Stomach (tissue), 9 donors: ENCODE results near the gene FGFBP1. TPM values are rescaled to one million over a fixed set of nuclear protein-coding genes. Genes with fewer than 3 reads are reported as not detected.

Experiments used
- DNase-seq, 2 donors: peaks; one replicate each; pipeline versions ENCODE4 v3.0.0 to v3.0.0-alpha.2; 2013 to 2019
- H3K27ac ChIP-seq, 5 donors: fragments of 200-600 bp in 4 of 5; sonication (generic) in 4 of 5; one replicate each; pipeline ENCODE4 v1.5.1; 2013 to 2019; ENCODE audit warnings: mild to moderate bottlenecking in 1 of 5, moderate library complexity in 1 of 5
- H3K27me3 ChIP-seq, 3 donors: fragments of 200-600 bp; sonication (generic); one replicate each; pipeline ENCODE4 v1.5.1; 2017 to 2019; ENCODE audit warnings: mixed run types in 1 of 3
- H3K36me3 ChIP-seq, 4 donors: fragments of 200-600 bp; sonication (generic); 1 replicate in 3 of 4; 2 replicates in 1 of 4; pipeline ENCODE4 v1.5.1; 2016 to 2019
- H3K4me1 ChIP-seq, 4 donors: fragments of 200-600 bp; sonication (generic); one replicate each; pipeline ENCODE4 v1.5.1; 2016 to 2019
- H3K4me3 ChIP-seq, 4 donors: fragments of 200-600 bp; sonication (generic) in 3 of 4; one replicate each; pipeline ENCODE4 v1.5.1; 2016 to 2019; ENCODE audit warnings: mild to moderate bottlenecking in 1 of 4
- H3K9me3 ChIP-seq, 4 donors: fragments of 200-600 bp; sonication (generic); one replicate each; pipeline ENCODE4 v1.5.1; 2016 to 2019
- EP300 ChIP-seq: sonication (generic); formaldehyde crosslinking; IDR thresholded peaks from one replicate; pipeline ENCODE4 v1.6.1; 2017; ENCODE audit warnings: antibody characterized with exemption
- POLR2A ChIP-seq, 4 donors: fragments of 450-650 bp; IDR thresholded peaks; one replicate each; pipeline ENCODE4 v1.6.1; 2016; ENCODE audit warnings: antibody characterized with exemption in 4 of 4, control low read depth in 2 of 4, mild to moderate bottlenecking in 1 of 4, moderate library complexity in 1 of 4
- POLR2AphosphoS5 ChIP-seq, 3 donors: sonication (generic); formaldehyde crosslinking; IDR thresholded peaks; one replicate each; pipeline ENCODE4 v1.6.1; 2016; ENCODE audit warnings: antibody characterized with exemption in 3 of 3
- WGBS, 5 donors: extraction: QIAGEN DNeasy Blood & Tissue Kit in 3 of 5; methylation state at CpG; one replicate each; pipeline versions ENCODE4 v1.1.5 to v1.1.7; 2013 to 2018; 5-methylcytosine and 5-hydroxymethylcytosine counted together
- intact Hi-C: fragments of 100-400 bp; cut with DNase I; formaldehyde crosslinking; loops from one replicate; pipeline ENCODE4 v1.15.1; 2023; ENCODE audit warnings: low total_unique reads
- polyA plus RNA-seq, 3 donors: library from polyadenylated mRNA; stranded (reverse); fragments of 200-250 nt; gene quantifications; one replicate each; pipeline ENCODE4 v1.2.3, GENCODE V29; 2013
- total RNA-seq, 5 donors: library from RNA; depleted of rRNA; stranded (reverse); fragments of >200 nt; gene quantifications; one replicate each; pipeline versions ENCODE4 v1.1.0 to v1.2.3, GENCODE V29; 2014 to 2016
- TF ChIP-seq, protein P1 (sequence below), 7 experiments: fragments of 450-650 bp in 4 of 7; fragments of 200-600 bp in 3 of 7; sonication (generic) in 3 of 7; IDR thresholded peaks; one replicate each; pipeline ENCODE4 v1.5.1; 2016 to 2019; ENCODE audit warnings: antibody characterized with exemption in 7 of 7, control low read depth in 2 of 7, mild to moderate bottlenecking in 1 of 7
- donor health status: healthy with polysubstance abuse.
- donor health status: Bipolar disorder and iron deficiency.
- donor health status: healthy.

The FGFBP1 gene
- total and polyA plus RNA-seq, 8 donors: 0.61 to 105 (median 0.71) TPM; not detected in 4

DNA sequence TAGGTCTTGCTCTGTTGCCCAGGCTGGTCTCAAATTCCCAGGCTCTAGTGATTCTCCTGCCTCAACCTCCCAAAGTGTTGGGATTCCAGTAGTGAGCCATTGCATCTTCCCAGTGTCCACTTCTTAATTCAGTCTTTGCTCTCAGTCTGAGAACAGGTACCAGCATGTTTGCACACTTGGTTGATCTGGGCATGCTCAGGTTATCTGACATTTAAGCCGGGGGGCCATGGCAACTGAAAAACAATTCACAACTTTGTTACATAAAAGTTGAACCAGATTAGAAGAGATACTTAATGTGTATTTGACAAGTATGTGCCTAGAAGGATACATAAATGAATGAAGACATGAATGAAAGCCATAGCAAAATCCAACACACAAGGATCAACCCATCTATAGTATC, 39.0 kb downstream of the FGFBP1 start:
- no peak for DNase-seq
- no peaks in the 10 kb centered on the region for H3K9me3 ChIP-seq
- intact Hi-C loops: no loop called here
- WGBS, 5 donors: 89 to 97% (median 91%) methylated on average over 1 of the region's 1 CpG
- no peak overlapping the region for H3K27ac ChIP-seq
- peaks cover 0 to under 1% (median under 1%) of the 10 kb centered on the region in 4 donors for H3K4me1 ChIP-seq
- TF ChIP-seq POLR2A (IDR thresholded peaks at IDR 0.05) (no peak), EP300 (no peak), POLR2AphosphoS5 (IDR thresholded peaks at IDR 0.05) (no peak)
- TF ChIP-seq, protein P1, sequence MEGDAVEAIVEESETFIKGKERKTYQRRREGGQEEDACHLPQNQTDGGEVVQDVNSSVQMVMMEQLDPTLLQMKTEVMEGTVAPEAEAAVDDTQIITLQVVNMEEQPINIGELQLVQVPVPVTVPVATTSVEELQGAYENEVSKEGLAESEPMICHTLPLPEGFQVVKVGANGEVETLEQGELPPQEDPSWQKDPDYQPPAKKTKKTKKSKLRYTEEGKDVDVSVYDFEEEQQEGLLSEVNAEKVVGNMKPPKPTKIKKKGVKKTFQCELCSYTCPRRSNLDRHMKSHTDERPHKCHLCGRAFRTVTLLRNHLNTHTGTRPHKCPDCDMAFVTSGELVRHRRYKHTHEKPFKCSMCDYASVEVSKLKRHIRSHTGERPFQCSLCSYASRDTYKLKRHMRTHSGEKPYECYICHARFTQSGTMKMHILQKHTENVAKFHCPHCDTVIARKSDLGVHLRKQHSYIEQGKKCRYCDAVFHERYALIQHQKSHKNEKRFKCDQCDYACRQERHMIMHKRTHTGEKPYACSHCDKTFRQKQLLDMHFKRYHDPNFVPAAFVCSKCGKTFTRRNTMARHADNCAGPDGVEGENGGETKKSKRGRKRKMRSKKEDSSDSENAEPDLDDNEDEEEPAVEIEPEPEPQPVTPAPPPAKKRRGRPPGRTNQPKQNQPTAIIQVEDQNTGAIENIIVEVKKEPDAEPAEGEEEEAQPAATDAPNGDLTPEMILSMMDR (IDR thresholded peaks at IDR 0.05): no peak
- no peak overlapping the region for H3K4me3 ChIP-seq
- H3K36me3 ChIP-seq: no peaks in the 10 kb centered on the region
- H3K27me3 ChIP-seq: peaks cover 0 to 5% (median 0%) of the 10 kb centered on the region in 3 donors

DNA sequence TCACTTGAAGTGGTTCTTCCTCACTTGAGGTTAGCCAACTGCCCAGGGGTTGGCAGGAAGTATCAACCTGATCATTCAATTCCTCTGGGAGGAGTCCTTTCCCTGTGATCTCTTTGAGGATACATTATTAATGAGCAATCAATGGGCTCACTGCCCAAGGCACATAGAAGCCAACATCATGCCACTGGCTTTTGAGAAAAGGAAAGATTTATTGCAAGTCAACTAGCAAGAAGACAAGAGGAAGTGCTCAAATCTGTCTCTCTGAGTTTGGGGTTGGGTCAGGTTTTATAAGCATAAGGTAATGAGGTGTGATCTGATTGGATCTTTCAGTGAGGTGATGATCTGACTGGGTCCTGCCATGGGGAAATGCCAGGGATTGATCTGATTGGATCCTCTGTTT, 39.6 kb downstream of the FGFBP1 start:
- Histone ChIP-seq H3K4me3 (no peak overlapping the region), H3K27ac (no peak overlapping the region), H3K9me3 (no peaks in the 10 kb centered on the region), H3K27me3 (peaks cover 0 to 5% (median 4%) of the 10 kb centered on the region in 3 donors), H3K36me3 (no peaks in the 10 kb centered on the region), H3K4me1 (peaks cover 0 to 6% (median 4%) of the 10 kb centered on the region in 4 donors)
- TF ChIP-seq POLR2A (IDR thresholded peaks at IDR 0.05): no peak
- no peak for TF ChIP-seq POLR2AphosphoS5 (IDR thresholded peaks at IDR 0.05)
- TF ChIP-seq, protein P1 (IDR thresholded peaks at IDR 0.05): no peak
- no peak for TF ChIP-seq EP300
- DNase-seq: no peak
- intact Hi-C loops: no loop called here

DNA sequence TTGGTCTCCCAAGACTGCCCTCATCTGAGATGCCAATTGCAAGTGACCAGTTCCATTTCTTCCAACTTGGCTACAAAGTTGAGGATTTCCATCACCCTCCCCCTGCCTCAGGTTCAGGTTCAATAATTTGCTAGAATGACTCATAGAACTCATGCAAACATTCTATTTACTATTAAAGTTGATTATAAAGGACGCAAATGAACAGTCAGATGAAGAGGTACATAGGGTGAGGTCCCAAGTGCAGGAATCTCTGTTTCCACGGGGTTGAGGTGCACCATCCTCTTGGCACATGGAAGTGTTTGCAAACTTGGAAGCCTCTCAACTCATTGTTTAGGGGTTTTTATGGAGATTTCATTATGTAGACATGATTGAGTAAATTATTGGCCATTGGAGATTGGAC, 41.0 kb downstream of the FGFBP1 start:
- Histone ChIP-seq H3K4me1 (peaks cover 0 to 8% (median 4%) of the 10 kb centered on the region in 4 donors), H3K4me3 (no peak overlapping the region), H3K27ac (no peak overlapping the region), H3K27me3 (peaks cover 0 to 5% (median 4%) of the 10 kb centered on the region in 3 donors), H3K36me3 (no peaks in the 10 kb centered on the region), H3K9me3 (no peaks in the 10 kb centered on the region)
- intact Hi-C loops: no loop called here
- no peak for DNase-seq
- WGBS, 5 donors: 35 to 66% (median 51%) methylated on average over 2 of the region's 2 CpGs
- TF ChIP-seq POLR2A (IDR thresholded peaks at IDR 0.05) (no peak), EP300 (no peak), POLR2AphosphoS5 (IDR thresholded peaks at IDR 0.05) (no peak)
- TF ChIP-seq, protein P1 (IDR thresholded peaks at IDR 0.05): no peak

DNA sequence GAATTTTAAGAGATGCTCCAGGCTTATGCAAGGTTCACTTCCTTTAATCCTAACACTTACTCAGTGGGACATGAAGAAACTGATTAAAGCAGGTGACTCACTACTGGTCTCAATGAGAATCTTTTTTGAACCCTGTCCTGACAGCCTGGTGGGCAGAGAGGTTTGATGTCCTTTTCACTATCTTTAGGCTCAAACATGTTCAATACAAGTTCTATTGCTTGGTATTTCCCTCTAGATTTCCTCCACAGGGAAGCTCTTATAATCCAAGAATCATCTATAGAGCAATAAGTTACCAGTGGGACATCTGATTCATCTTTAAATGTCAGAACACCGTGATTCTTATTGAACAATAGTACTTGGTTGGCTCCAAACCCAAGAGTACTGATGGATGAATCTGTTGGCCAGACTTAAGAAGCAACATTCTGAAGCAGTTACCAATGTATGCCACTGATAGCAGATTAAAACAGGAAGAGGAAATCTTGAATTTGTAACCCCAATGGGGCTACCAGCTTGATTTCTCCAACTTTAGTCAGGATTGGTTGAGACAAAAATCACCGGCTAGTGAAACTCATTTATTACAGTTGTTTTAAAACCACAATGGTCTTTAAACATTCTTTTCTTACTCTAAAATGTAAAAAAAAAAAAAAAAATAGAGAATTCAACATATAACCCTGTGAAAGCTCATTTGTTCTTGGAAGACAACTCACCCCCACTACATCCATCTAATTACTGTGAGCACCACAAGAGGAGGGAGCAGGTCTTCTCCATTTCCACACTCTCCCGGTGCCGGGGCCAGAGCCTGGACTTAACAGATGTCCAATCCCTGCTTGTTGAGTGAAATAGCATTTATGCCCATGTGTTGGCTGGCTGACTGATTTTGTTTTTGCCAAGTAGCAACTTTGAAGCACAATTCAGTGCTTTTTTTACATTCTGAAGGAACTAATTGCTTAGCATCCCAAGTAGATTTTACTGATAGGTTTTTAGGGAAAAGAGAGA, 43.3 kb downstream of the FGFBP1 start:
- no peak for TF ChIP-seq POLR2A (IDR thresholded peaks at IDR 0.05)
- TF ChIP-seq, protein P1 (IDR thresholded peaks at IDR 0.05): no peak
- no peak for TF ChIP-seq EP300
- no peak for TF ChIP-seq POLR2AphosphoS5 (IDR thresholded peaks at IDR 0.05)
- 64 to 83% (median 77%) methylated on average over 4 of the region's 4 CpGs for WGBS, 5 donors
- Histone ChIP-seq H3K9me3 (no peaks in the 10 kb centered on the region), H3K27ac (no peak overlapping the region), H3K36me3 (no peaks in the 10 kb centered on the region), H3K27me3 (peaks cover 0 to 5% (median 4%) of the 10 kb centered on the region in 3 donors), H3K4me1 (peaks cover 0 to 8% (median 4%) of the 10 kb centered on the region in 4 donors), H3K4me3 (no peak overlapping the region)
- intact Hi-C loops: no loop called here
- no peak for DNase-seq
